NCI-H2196 (cell line): Measurements from ENCODE around the gene CACNA1I.
A peak's percentile ranks its signal among the peaks of the same experiment; 100 is the strongest.

Experiments used
- DNase-seq: peaks from one replicate; lab custom pipeline; 2025; ENCODE audit not compliant: unreplicated experiment; lab: John Stamatoyannopoulos, UW

The CACNA1I gene

DNA sequence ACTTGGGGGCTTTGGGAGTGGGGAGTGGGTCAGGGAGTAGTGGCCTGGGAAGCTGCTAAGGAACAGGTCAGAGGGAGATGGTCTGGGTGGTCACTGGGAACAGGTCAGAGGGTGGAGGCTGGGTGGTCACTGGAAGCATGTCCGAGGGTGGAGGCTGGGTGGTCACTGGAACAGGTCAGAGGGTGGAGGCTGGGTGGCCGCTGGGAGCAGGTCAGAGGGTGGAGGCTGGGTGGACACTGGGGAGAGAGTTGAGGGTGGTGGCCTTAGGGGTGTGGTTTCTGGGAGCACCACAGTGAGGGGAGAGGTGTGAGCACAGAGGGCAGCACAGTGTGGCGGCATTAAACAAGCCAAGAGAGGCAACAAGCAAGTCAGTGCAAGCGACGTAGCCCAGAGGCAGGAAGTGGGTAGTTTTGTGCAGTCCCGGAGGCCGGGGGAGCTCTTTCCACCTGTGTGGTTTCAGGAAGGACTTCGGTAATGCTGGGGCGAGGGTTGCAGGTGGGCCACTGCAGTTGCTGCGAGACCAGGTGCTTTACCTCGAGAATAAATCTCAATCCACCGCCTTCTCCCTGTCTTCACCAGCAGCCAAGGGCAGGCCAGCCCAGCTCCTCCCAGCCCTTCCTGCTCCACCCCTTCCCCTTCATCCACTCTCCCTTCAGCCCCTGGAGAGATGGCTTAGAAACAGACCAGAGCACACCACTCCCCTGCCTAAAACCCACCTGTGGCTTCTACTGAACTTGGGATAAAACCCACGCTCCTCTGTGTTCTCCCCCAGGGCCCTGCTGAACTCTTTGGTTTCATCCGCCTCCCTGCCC is 3.2 kb upstream of the CACNA1I start:
- DNase-seq, result no peak

DNA sequence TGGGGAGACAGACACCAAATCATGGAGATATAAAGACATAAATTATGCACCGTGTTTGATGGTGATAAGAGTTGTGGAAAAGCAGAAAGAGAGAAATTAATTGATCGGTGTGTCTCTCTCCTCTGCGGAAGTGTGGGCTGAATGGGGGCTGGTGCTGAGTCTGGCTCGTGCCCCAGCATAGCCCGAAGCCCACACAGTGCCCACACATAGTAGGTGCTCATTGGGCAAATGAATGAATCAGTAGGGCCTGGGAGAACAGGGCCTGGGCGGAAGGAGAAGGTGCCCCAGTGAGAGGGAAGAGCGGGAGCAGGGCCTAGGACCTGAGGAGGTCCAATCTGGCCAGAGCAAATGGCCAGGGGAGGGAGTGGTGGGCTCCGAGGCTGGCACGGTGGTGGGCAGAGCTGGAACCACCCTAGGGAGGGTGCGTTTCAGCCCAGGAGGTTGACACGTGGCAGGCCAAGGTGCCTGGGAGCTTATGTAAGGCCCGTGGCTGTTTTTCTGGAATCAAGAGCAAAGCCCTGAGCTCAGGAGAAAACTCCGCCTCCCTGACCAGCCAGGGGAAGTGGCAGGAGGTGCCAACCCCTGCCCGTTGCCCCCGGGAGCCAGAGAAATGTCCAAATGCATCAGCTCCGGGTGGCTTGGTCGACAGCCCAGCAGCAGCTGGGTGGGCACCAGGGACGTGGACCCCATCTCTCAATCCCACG is 2.1 kb upstream of the CACNA1I start:
- DNase-seq, result no peak

DNA sequence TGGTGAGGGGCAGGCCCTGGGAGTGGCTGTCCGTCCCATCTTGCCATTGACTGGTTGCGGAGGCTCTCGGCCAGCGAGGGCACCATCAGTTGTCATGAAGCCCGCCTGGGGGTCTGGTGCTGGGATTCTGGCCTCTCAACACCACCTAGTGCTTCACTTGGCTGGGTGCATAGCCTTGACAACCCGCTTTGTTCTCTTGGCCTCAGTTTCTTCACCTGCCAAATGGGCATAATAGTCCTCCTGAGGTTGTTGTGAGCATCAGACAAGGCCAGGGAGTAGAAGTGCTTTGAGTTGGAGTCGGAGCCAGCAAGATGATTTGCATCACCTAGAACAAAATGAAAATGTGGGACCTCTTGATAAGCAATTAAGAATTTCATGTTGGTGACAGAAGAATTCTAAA is 1.5 kb upstream of the CACNA1I start:
- DNase-seq, result no peak

DNA sequence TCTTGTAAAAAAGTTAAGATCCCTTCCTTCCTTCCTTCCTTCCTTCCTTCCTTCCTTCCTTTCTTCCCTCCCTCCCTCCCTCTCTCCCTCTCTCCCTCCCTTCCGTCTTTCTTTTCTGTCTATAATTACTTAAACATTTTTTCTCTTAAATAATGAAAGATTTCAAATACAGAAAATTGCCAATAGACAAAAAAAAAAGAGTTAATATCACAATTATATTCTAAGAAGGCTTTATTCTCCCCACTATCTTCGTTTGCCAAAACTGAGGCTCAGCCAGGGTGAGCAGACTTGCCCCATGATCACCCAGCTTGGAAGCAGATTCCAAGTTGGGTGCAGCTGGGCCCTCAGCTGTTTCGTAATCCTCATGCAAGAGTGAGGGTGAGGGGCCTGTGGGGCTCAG is 327 bp upstream of the CACNA1I start:
- DNase-seq, result no peak

DNA sequence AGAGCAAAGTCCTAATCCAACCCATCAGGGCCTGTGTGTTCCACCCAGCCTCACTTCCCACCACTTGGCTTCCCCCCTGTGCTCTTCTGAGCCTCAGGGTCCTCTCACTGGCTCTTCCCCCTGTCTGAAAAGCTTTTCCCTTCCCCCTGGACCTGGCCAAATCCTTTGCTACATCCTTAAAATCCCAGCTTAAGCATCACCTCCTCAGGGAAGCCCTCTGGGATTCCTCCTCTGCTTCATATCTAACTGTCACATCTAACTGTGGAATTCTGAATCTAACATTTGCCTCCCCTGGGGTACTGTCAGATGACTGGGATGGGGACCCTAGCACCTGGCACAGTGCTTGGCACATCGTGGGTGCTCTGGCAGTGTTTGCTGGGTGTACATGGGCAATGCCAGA is 985 bp downstream of the CACNA1I start:
- DNase-seq, result no peak

DNA sequence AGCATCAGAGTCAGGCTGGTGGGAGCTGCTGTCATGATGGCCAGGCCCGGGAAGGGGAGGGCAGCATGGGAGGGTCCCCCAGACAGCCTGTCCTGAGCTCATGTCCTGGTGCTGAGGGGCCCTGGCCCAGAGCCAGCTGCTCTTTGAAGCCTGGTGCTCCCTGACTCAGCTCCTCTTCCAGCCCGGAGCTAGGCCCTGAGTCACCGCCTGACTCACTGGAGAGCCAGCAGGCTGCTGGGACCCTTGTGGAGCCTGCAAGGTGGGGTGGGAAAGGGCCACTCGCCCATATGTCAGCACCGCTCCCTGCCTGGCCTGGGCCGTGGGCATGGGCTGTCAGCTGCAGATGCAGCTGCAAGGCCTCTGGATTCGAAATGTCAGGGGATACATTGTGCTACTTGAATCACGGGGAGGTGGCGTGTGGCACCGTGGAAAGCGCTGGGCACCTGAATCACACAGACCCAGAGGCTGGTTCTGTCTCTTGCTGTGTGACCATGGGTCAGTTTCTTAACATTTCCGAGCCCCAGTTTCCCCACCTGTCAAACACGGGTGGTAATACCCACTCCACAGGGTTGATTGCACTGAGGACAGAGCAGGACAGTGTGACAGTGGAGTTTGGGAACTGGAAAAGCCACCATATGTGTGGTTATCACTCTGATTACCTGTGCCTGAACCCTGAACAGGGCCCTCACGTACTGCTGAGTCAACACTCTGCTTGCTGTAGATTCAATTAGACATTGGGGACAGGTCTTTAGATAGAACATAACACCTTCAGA is 4.4 kb downstream of the CACNA1I start:
- no peak for DNase-seq

DNA sequence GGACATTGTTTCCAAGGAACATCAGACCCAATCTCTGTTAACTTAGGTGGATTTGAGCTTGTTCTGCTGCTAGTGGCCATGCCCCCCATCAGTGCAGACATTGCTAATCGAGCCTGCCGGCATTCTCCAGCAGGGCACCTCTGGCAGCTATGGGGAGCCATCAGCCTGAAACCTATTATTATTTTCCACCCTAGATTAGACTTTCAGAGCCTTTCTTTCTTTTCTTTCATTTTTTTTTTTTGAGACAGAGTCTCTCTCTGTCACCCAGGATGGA is 4.9 kb downstream of the CACNA1I start:
- no peak for DNase-seq

DNA sequence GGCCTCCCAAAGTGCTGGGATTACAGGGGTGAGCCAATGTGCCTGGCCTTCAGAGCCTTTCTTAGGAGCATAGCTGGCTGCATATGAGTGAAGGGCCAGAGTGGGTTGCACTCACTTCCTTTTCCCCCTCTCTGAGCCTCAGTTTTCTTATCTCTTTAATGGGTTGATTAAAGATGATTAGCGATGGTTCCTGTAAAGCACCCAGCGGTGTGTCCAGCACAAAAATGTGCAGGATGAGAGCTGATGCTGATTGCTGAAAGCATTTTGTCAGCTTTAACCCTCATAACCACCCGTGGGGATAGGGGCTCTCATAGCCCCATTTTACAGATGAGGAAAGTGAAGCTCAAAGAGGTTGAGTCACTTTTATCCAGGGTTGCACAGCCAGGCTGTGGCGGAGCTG is 5.5 kb downstream of the CACNA1I start:
- no peak for DNase-seq

DNA sequence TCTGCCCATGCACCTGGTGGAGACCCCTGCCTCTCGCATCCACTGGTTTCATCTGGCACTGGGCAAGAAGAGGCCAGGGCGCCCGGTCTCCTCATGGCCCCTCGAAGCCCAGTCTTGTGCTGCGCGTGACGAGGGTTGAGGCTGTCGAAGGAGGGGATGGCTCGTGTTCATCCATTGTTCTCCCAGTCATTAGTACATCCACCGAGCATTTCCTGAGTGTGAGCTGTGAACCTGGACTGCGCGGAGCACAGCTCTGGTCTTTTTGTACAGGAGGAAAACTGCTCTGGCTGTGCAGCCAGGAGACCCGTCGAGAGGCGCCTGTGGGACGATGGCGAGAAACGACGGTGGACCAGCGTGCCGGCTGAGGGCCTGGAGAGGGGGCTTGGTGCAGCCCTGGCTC is 6.8 kb downstream of the CACNA1I start:
- DNase-seq, result no peak

DNA sequence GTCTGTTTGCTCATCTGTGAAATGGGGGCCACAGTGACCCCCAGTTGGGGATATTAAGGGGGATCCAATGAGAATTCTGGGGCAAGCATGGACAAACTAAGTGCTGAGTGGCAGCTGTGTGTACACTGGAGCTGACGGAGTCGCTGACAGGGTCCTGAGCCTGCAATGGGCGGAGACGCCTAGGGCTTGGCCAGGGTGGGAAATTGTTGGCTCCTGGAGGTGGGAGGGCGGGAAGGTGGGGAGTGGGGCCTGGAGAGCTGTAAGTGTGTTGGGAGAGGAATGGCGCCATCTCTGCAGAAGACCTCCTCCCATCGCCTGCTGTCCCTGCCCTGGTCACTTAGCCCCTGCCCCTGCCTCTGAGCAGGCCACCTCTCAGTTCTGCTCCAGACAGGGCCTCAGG is 7.3 kb downstream of the CACNA1I start:
- no peak for DNase-seq

DNA sequence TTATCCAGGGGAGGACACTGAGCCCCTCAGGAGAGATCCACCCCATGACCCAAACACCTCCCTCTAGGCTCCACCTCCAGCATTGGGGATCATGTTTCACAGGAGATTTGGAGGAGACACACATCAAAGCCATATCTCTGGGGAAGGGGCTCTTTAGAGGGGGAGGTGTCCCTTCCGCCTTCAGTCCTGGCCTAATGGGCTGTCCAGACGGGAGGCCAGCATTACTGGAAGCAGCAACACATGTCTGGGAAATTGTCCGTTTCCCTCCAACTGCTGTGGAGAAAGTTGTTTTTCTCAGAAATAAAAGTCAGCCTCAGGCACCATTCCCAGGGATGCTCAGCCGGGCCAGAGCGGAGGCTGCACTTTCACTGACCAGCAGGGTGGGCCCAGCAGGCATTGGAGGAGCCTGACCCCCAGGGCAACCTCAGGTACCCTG is 9.5 kb downstream of the CACNA1I start:
- DNase-seq, result no peak

DNA sequence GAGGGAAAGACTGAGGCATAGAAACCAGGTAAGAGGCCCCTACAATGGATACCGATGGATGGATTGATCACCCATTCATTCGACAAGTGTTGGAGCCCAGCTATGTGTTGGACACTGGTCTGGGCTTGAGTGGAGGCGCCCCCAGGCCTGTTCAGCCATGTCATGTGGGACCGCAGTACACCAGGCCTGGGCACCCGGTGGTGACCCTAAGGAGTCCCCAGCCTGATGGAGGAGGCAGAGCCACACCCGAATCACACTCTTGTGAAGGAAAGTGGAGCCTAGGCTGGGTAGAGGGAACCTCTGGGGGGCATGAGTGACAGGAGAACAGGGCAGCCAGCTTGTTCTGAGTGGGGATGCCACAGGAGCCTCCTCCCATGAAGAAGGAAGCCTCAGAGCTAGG is 10.2 kb downstream of the CACNA1I start:
- no peak for DNase-seq

DNA sequence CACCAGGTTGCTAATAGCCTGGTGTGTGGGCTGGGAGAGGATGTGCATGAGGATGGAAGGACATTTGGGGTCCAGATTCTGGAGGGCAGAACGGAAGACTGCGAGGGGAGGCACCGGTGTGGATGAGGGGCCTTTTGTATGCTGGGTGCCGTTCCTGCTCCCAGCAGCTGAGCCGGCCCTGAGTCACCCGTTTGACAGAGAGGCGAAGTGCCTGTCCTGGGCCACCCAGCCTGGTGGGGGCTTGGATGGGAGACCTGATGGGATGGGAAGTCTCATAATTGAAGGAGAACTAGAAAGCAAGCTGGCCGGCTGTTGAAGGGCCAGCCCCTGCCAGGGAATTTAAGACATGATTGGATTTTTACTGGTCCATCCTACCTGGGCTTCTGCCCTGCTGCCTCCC is 10.8 kb downstream of the CACNA1I start:
- DNase-seq, result no peak

DNA sequence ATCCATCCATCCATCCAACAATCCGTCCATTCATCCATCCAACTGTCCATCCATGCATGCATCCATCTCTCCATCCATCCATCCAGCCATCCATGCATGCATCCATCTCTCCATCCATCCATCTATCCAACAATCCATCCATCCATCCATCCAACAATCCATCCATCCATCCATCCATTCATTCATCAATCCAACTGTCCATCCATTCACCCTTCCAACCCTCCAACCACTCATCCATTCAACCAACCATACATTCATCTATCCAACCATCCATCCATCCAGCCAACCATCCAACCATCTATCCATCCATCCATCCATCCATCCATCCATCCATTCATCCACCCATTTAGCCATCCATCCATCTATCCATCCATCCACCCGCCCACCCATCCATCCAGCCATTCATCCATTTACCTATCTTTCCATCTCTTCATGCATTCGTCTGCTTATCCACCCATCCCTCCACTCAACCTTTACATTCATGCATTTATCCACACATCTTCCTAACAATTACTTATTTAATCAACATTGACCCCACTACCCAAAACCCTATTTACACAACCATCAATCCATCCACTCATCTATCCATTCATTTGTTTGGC is 12.6 kb downstream of the CACNA1I start:
- DNase-seq, result no peak

DNA sequence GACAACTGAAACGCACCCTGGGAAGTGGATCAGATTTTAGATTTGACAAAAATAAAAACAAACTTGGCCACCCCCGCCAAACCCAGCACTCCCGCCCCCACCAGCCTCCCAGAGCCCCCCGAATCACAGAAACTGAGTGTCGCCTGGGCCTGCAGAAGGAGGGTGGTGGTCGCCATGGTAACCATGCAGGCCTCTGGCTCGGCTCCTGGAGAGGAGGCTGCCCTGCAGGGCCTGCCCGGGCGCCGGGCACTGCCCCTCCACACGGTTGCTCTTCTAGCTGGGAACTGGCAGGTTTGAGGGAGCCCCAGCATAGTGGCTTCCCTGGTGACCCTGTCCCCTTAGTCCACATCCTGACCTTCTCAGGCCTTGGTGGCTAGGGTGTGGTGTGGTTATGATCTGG is 19.3 kb downstream of the CACNA1I start:
- DNase-seq, result no peak

DNA sequence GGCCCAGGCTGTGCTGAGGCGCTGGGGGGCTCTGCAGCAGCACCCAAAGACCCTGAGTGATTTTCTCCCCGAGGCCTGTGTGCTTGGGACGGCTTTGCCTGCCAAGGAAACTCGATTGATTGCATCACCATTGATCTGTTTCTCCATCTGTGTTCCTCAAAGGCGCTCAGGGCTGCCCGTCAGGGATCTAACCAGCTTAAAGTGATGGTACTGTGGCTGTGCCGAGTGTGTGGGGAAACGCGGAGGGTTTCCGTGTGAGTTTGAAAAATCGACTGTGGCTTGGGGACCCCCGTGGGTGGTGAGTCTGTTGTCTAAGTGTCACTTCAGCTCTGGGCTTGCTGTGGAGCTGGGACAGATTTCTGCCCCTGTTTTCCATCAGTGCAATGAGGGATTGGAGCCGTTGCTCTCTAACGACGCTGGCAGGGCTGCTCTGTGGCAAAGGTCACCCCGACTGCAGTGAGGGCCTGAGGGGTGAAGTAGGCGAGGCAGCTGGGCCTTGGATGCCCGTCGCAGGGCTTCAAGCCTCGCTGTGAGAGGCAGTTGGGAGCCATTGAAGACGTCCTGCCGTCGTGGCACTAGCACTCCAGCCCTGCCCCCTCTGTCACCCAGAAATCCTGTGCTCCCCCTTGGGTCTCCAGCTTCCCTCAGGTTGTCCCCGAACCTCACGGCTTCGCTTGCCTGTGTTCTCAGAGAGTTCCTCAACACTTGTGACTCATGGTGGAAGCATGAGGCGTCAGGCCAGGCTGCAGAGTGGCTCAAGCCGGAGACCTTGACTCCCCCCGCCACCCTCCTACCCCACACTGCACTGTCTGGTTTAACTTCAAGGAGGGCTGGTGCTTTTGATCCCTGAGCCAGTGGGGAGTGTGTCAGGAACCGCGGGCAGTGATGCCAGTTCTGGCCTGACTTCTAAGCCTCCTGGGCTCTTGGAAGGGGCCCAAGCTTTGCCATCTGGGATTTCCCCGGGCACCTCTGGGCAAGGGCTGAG is 21.8 kb downstream of the CACNA1I start:
- DNase-seq, result peak; percentile 2

DNA sequence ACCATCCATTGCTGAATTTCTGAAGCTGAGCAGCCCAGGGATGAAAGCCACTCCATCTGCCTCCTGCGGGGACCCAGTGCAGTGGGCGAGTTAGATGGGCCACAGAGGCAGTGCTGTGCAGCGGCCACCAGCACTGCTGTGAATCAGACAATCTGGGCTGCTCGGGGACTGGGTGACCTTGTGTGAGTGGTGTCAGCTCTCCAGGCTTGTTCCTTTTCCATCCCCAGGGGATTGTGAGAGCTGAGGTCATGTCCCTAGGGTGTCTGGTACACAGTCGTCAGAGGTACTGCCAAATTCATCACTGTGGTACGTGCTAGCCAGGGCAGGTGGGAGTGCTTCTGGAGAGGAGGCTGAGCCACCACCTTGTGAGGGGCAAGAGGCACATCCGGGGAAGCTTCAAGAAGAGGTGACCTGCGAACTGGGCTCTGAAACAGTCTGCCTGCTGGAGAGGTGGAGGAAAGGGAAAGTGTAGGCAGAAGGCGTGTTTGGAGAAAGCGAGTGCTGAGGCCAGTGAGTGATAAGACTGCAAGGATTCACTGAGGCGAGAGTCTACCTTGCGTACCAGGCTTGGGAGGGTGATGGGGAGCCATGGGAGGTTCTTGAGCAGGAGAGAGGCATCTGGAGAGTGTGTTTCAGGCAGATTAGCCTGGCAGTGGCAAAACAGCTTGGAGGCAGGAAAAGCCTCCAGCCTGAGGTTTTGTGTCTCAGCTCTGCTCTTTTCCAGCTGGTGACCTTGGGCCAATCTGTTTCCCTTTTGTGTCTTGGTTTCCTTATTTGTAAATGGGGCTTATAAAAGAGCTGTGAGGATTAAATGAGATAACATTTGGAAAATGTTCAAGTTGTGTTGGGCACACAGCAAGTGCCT is 22.7 kb downstream of the CACNA1I start:
- no peak for DNase-seq

DNA sequence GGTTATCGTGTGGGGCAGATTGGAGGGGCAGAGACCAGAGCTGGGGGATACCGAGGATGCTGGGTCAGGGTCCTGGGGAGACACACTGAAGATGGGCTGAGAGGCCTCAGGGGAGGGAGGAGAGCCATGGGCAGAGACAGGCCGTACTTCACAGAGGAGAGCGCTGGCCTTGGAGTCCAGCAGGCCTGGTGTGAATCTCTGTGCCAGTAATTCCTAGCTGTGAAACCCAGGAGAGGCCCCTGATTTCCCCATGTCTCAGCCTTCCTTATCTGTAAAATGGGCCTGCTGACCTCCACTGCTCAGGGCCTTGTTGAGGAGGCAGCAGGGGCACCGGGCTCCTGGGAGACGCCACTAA is 23.4 kb downstream of the CACNA1I start:
- no peak for DNase-seq

DNA sequence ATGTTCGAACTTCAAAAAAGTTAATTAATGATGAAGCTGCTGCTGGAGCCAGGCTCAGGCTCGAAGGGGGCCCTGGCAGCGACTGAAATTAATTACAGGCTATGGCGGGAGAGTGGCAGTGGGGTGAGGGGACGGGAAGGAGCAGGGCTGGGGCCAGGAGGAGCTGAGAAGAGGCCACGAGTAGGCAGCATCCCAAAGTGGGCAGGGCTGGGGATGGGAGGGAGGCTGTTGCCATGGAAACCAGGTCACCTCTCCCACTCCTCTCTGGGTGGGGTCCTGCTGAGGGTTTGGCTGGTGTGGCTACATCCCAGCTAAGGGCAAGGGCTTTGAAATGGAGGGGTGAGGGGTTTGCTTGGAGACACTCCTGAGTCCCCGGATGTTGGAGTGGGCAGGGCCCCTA is 23.9 kb downstream of the CACNA1I start:
- DNase-seq, result no peak
